K562 (cell line): ENCODE data around the gene KRT39.

Experiments used
- BMI1 ChIP-seq: fragments of 150-350 bp; IDR thresholded peaks from 2 replicates; pipeline ENCODE4 v1.6.1; 2014; ENCODE audit warnings: low read length
- SPI1 ChIP-seq: IDR thresholded peaks from 2 replicates; pipeline ENCODE4 v1.6.1; 2011; ENCODE audit warnings: low read depth, low read length, control low read depth, borderline replicate concordance
- TF ChIP-seq, protein P1 (sequence below): fragments of 250-450 bp; sonication (Bioruptor Pico); IDR thresholded peaks from 2 replicates; pipeline ENCODE4 v1.8.0; 2022; ENCODE audit warnings: inconsistent platforms

DNA sequence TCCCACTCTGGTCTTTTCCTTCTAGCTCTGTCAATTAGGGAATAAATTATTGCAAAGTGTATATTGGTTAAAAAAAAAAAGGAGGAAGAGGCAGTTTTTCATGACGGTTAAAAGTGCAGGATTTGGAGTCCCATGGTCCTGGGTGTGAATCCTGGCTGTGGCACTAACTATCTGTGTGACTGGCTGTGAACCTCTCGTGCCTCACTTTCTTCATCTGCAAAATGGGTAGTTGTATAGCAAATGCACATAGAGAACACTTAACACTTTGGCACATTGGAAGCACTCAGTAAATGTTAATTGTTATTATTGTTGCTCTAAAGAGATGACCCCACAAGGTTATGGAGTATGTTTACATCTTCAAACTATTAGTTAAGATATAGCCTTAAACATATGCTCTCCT is 18.8 kb downstream of the KRT39 start:
- TF ChIP-seq, protein P1, sequence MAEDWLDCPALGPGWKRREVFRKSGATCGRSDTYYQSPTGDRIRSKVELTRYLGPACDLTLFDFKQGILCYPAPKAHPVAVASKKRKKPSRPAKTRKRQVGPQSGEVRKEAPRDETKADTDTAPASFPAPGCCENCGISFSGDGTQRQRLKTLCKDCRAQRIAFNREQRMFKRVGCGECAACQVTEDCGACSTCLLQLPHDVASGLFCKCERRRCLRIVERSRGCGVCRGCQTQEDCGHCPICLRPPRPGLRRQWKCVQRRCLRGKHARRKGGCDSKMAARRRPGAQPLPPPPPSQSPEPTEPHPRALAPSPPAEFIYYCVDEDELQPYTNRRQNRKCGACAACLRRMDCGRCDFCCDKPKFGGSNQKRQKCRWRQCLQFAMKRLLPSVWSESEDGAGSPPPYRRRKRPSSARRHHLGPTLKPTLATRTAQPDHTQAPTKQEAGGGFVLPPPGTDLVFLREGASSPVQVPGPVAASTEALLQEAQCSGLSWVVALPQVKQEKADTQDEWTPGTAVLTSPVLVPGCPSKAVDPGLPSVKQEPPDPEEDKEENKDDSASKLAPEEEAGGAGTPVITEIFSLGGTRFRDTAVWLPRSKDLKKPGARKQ (CRISPR knock-in tag): no peak
- TF ChIP-seq SPI1: no peak
- no peak for TF ChIP-seq BMI1
